Naive B cell (primary cell): Measurements from ENCODE around the gene HBA2. TPM values are rescaled to one million over a fixed set of nuclear protein-coding genes. Genes with fewer than 3 reads are reported as not detected.
A peak's percentile ranks its signal among the peaks of the same experiment; 100 is the strongest.

ENCODE experiments used
- ATAC-seq, 2 donors: fragments of 150-1000 bp; cut with Tn5 transposase; 2 replicates each; pipeline ENCODE4 v1.10.0; 2021; ENCODE audit warnings: low read depth in 2 of 2, mild to moderate bottlenecking in 2 of 2, moderate library complexity in 2 of 2
- DNase-seq: peaks from one replicate; pipeline ENCODE4 v3.0.0; 2022
- H3K27ac Mint-ChIP-seq, 6 donors: one replicate each; pipeline ENCODE4 v1.8.0; 2020 to 2022; ENCODE audit warnings: mild to moderate bottlenecking in 6 of 6, mixed read lengths in 6 of 6, moderate library complexity in 5 of 6, inconsistent platforms in 2 of 6
- H3K27me3 Mint-ChIP-seq, 3 donors: one replicate each; pipeline ENCODE4 v1.8.0; 2021 to 2022; ENCODE audit warnings: mixed read lengths in 3 of 3, mild to moderate bottlenecking in 1 of 3
- H3K36me3 Mint-ChIP-seq, 2 donors: one replicate each; pipeline ENCODE4 v1.8.0; 2020 to 2022; ENCODE audit warnings: mixed read lengths in 2 of 2, inconsistent platforms in 1 of 2, mild to moderate bottlenecking in 1 of 2
- H3K4me1 Mint-ChIP-seq, 3 donors: one replicate each; pipeline ENCODE4 v1.8.0; 2020 to 2022; ENCODE audit warnings: mixed read lengths in 3 of 3, inconsistent platforms in 1 of 3, mild to moderate bottlenecking in 1 of 3, moderate library complexity in 1 of 3
- H3K4me3 Mint-ChIP-seq, 8 donors: one replicate each; pipeline ENCODE4 v1.8.0; 2020 to 2022; ENCODE audit warnings: mild to moderate bottlenecking in 8 of 8, mixed read lengths in 8 of 8, moderate library complexity in 8 of 8, inconsistent platforms in 2 of 8
- H3K9me3 Mint-ChIP-seq, 7 donors: one replicate each; pipeline ENCODE4 v1.8.0; 2020 to 2022; ENCODE audit warnings: mixed read lengths in 7 of 7, mild to moderate bottlenecking in 5 of 7, inconsistent platforms in 2 of 7, moderate library complexity in 1 of 7
- polyA plus RNA-seq, 6 donors: library from polyadenylated mRNA; unstranded; fragments of 300-500 nt; fragmentation: Illumina TruSeq; gene quantifications; one replicate each; pipeline ENCODE4 v1.2.3, GENCODE V29; 2021; ENCODE audit warnings: low read depth in 6 of 6

The HBA2 gene
- polyA plus RNA-seq, 6 donors from 2014 or later = 184 to 1,142 (median 693) TPM

DNA sequence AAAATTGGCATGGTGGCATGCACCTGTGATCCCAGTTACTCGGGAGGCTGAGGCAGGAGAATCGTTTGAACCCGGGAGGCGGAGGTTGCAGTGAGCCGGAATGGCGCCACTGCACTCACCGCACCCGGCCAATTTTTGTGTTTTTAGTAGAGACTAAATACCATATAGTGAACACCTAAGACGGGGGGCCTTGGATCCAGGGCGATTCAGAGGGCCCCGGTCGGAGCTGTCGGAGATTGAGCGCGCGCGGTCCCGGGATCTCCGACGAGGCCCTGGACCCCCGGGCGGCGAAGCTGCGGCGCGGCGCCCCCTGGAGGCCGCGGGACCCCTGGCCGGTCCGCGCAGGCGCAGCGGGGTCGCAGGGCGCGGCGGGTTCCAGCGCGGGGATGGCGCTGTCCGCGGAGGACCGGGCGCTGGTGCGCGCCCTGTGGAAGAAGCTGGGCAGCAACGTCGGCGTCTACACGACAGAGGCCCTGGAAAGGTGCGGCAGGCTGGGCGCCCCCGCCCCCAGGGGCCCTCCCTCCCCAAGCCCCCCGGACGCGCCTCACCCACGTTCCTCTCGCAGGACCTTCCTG lies 7.5 kb downstream of the HBA2 start, which contains the start of gene HBQ1:
Gene HBQ1 (plus strand): TSS at position 359 of the 575 bp plus-strand sequence. CDS start 28 bp downstream, at position 387.
- DNase-seq = peak; percentile 20
- H3K9me3 Mint-ChIP-seq = no peaks in the 10 kb centered on the region
- no peaks in the 10 kb centered on the region for H3K36me3 Mint-ChIP-seq
- peak within 1 kb of the TSS in 2 of 6 donors; percentile 9 to 36 for H3K27ac Mint-ChIP-seq
- H3K4me3 Mint-ChIP-seq = peak within 1 kb of the TSS; percentile 30 to 85 (median 64)
- peak in 1 of 2 donors; percentile 13 for ATAC-seq
- H3K4me1 Mint-ChIP-seq = peaks cover 4 to 10% (median 6%) of the 10 kb centered on the region in 3 donors
- peaks cover 11 to 22% (median 18%) of the 10 kb centered on the region in 3 donors for H3K27me3 Mint-ChIP-seq

- peak overlapping the region; percentile 21 to 85 (median 42) for H3K4me3 Mint-ChIP-seq
- peaks cover 0 to 5% of the 10 kb centered on the region in 2 donors for H3K36me3 Mint-ChIP-seq
Measured at GRCh38 chr16:180681-181564, 8.2 kb downstream of the HBA2 start.

DNA sequence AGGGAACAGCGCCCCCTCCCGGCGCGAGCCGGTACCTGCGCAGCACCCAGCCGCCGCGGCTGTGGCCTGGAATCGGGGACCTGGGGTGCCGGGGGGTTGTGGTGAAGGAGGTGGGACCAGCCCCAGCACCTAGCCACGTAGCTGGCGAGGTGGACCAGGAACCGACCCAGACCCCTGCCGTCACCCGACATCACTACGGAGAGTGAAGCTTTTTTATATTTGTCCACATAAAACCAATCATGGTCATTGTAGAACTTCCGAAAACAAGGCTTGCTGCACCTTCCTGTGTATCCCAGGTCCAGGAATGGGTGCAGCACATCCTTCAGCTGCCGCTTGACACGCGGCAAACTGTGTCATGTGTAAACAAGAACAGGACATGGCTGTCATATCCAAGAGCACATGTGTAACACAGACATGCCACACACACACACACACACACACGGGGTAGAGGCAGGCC lies 8.9 kb downstream of the HBA2 start:
- H3K27me3 Mint-ChIP-seq = peaks cover 11 to 16% (median 11%) of the 10 kb centered on the region in 3 donors
- no peaks in the 10 kb centered on the region for H3K9me3 Mint-ChIP-seq
- H3K4me1 Mint-ChIP-seq = peaks cover 0 to 5% (median 3%) of the 10 kb centered on the region in 3 donors
- peak overlapping the region in 3 of 8 donors; percentile 39 to 57 (median 43) for H3K4me3 Mint-ChIP-seq
- ATAC-seq (no peak), DNase-seq (no peak)
- peak overlapping the region in 1 of 6 donors; percentile 81 for H3K27ac Mint-ChIP-seq
- peaks cover 0 to 7% of the 10 kb centered on the region in 2 donors for H3K36me3 Mint-ChIP-seq

More at GRCh38 chr16:180681-181564, 8.2 kb downstream of the HBA2 start:
- Mint-ChIP-seq H3K9me3 (no peaks in the 10 kb centered on the region), H3K4me1 (peaks cover 0 to 5% (median 3%) of the 10 kb centered on the region in 3 donors), H3K27ac (no peak overlapping the region), H3K27me3 (peaks cover 11 to 16% (median 11%) of the 10 kb centered on the region in 3 donors)
- DNase-seq (peak; percentile 80), ATAC-seq (peak; percentile 86 to 88)

- Mint-ChIP-seq H3K9me3 (no peaks in the 10 kb centered on the region), H3K27ac (peak overlapping the region in 1 of 6 donors; percentile 62), H3K4me1 (peaks cover 0 to 5% (median 3%) of the 10 kb centered on the region in 3 donors), H3K27me3 (peaks cover 3 to 6% (median 6%) of the 10 kb centered on the region in 3 donors), H3K4me3 (no peak overlapping the region), H3K36me3 (peaks cover 0 to 7% of the 10 kb centered on the region in 2 donors)
- ATAC-seq = no peak
- no peak for DNase-seq
Measured at GRCh38 chr16:183005-183404, 10.3 kb downstream of the HBA2 start.

DNA sequence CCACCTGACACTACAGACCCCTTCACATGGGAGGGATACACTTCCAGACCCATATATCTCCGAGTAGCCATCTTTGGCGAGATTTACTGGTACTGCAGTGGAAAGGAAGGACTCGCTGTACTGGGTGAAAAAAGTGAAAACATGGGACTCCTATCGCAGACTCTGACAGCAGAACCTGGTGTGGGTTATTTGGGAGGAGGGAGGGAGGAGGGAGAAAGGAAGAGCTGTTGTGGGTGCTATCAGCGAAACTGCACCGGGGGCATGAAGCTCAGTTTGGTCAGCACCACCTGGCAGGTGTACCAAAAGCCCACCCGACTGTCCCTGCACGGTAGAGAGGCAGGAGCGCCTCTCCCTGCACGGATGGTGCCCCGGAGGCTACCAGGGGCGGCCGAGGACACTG lies 12.5 kb downstream of the HBA2 start:
- Mint-ChIP-seq H3K27me3 (no peaks in the 10 kb centered on the region), H3K36me3 (peaks cover 0 to 11% of the 10 kb centered on the region in 2 donors)

GRCh38 chr16:185691-186090 lies 13.0 kb downstream of the HBA2 start:
- H3K27me3 Mint-ChIP-seq = no peaks in the 10 kb centered on the region
- peaks cover 0 to 3% (median 0%) of the 10 kb centered on the region in 3 donors for H3K4me1 Mint-ChIP-seq
- no peaks in the 10 kb centered on the region for H3K9me3 Mint-ChIP-seq
- H3K4me3 Mint-ChIP-seq = no peak overlapping the region
- peaks cover 0 to 15% of the 10 kb centered on the region in 2 donors for H3K36me3 Mint-ChIP-seq
- H3K27ac Mint-ChIP-seq = no peak overlapping the region
- ATAC-seq (no peak), DNase-seq (no peak)

More for the DNA sequence above, 12.5 kb downstream of the HBA2 start:
- H3K4me3 Mint-ChIP-seq = no peak overlapping the region
- H3K27ac Mint-ChIP-seq = no peak overlapping the region
- H3K4me1 Mint-ChIP-seq = peaks cover 0 to 3% (median 0%) of the 10 kb centered on the region in 3 donors
- DNase-seq (no peak), ATAC-seq (no peak)
- H3K9me3 Mint-ChIP-seq = no peaks in the 10 kb centered on the region

- peak overlapping the region in 1 of 6 donors; percentile 11 for H3K27ac Mint-ChIP-seq
- H3K36me3 Mint-ChIP-seq = peaks cover 0 to 22% of the 10 kb centered on the region in 2 donors
Measured at GRCh38 chr16:187330-187729, 14.7 kb downstream of the HBA2 start.

DNA sequence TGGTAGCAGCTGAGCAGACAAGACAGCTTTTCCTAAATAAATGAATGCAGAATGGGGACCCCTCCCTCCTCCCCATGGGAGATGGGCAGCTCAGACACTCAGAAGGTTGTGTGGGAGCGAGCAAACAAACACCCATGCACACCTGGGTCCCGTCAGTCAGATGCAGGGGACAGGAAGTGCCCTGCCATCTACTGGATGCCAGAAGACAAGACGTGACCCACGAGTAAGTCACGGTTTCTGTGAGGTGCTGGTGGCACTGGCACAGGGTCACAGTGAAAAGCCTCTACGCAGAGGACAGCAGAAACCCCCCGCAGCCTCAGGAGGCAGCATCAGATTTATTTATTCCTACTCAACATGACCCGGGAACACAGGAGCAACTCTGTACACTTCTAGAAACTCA lies 16.0 kb downstream of the HBA2 start:
- no peaks in the 10 kb centered on the region for H3K9me3 Mint-ChIP-seq
- H3K4me1 Mint-ChIP-seq = peaks cover 0 to 12% (median 5%) of the 10 kb centered on the region in 3 donors
- H3K27ac Mint-ChIP-seq = no peak overlapping the region
- H3K4me3 Mint-ChIP-seq = no peak overlapping the region
- H3K36me3 Mint-ChIP-seq = peaks cover 0 to 30% of the 10 kb centered on the region in 2 donors
- H3K27me3 Mint-ChIP-seq = no peaks in the 10 kb centered on the region
- ATAC-seq (peak; percentile 60 to 63), DNase-seq (no peak)

More at GRCh38 chr16:187330-187729, 14.7 kb downstream of the HBA2 start:
- Mint-ChIP-seq H3K4me3 (no peak overlapping the region), H3K4me1 (peaks cover 0 to 8% (median 5%) of the 10 kb centered on the region in 3 donors), H3K27me3 (no peaks in the 10 kb centered on the region), H3K9me3 (no peaks in the 10 kb centered on the region)
- no peak for ATAC-seq
- no peak for DNase-seq

GRCh38 chr16:189604-190186 lies 17.0 kb downstream of the HBA2 start:
- H3K4me3 Mint-ChIP-seq = no peak overlapping the region
- H3K27ac Mint-ChIP-seq = peak overlapping the region in 1 of 6 donors; percentile 72
- no peaks in the 10 kb centered on the region for H3K9me3 Mint-ChIP-seq
- H3K4me1 Mint-ChIP-seq = peaks cover 0 to 12% (median 5%) of the 10 kb centered on the region in 3 donors
- H3K36me3 Mint-ChIP-seq = peaks cover 0 to 30% of the 10 kb centered on the region in 2 donors
- DNase-seq = no peak
- no peaks in the 10 kb centered on the region for H3K27me3 Mint-ChIP-seq
- no peak for ATAC-seq

GRCh38 chr16:191831-192230 lies 19.2 kb downstream of the HBA2 start:
- H3K9me3 Mint-ChIP-seq = no peaks in the 10 kb centered on the region
- no peak for DNase-seq
- peaks cover 0 to 8% (median 5%) of the 10 kb centered on the region in 3 donors for H3K4me1 Mint-ChIP-seq
- H3K4me3 Mint-ChIP-seq = peak overlapping the region in 1 of 8 donors; percentile 15
- H3K36me3 Mint-ChIP-seq = peaks cover 0 to 23% of the 10 kb centered on the region in 2 donors
- H3K27me3 Mint-ChIP-seq = no peaks in the 10 kb centered on the region
- peak overlapping the region in 1 of 6 donors; percentile 85 for H3K27ac Mint-ChIP-seq
- ATAC-seq = no peak

DNA sequence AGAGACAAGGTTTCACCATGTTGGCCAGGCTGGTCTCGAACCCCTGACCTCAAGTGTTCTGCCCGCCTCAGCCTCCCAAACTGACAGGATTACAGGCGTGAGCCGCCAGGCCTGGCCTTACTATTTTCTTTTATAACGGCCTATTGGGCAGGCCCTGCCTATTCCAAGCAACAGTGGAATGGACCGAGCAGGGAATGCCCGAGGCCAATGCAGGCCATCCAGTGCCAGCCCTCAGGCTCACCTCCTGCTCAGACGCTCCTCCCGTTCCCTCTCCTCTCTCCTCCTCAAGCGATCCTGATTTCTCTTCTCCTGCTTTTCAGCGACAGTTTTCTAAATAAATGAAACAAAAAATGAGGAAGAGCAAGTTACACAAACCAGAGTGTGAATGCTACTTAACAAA lies 20.0 kb downstream of the HBA2 start:
- Mint-ChIP-seq H3K27ac (peak overlapping the region in 1 of 6 donors; percentile 63), H3K27me3 (no peaks in the 10 kb centered on the region), H3K4me3 (no peak overlapping the region), H3K9me3 (no peaks in the 10 kb centered on the region), H3K4me1 (peaks cover 0 to 8% (median 5%) of the 10 kb centered on the region in 3 donors), H3K36me3 (peaks cover 0 to 23% of the 10 kb centered on the region in 2 donors)
- no peak for ATAC-seq
- no peak for DNase-seq

- Mint-ChIP-seq H3K9me3 (no peaks in the 10 kb centered on the region), H3K4me3 (no peak overlapping the region), H3K27me3 (no peaks in the 10 kb centered on the region), H3K4me1 (peaks cover 0 to 8% (median 5%) of the 10 kb centered on the region in 3 donors), H3K27ac (peak overlapping the region in 1 of 6 donors; percentile 64), H3K36me3 (peaks cover 0 to 23% of the 10 kb centered on the region in 2 donors)
- DNase-seq (no peak), ATAC-seq (no peak)
Measured at GRCh38 chr16:193441-193840, 20.8 kb downstream of the HBA2 start.

DNA sequence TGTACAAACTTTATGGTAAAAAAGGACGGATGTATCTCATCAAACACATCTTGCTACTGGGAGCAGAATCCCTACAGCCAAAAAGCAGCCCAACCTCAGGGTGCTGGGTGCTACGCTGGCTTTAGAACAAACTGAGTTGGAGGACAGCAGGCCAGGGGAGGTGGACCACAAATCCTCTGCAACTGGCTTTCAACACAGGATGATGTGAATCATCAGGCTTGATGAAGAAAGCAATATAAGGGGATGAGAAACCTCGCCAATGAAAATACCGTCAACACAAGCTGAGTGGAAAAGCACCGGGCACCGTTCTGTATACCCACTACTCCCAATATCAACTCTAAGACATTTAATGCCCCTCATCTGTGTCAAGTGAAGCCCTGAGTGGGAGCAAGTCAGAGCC lies 21.8 kb downstream of the HBA2 start:
- Mint-ChIP-seq H3K36me3 (peaks cover 0 to 23% of the 10 kb centered on the region in 2 donors), H3K9me3 (no peaks in the 10 kb centered on the region), H3K27me3 (no peaks in the 10 kb centered on the region), H3K27ac (no peak overlapping the region), H3K4me3 (no peak overlapping the region), H3K4me1 (peaks cover 0 to 8% (median 5%) of the 10 kb centered on the region in 3 donors)
- no peak for ATAC-seq
- no peak for DNase-seq
